ENCODE measurements around the gene IREB2. TPM values are rescaled to one million over a fixed set of nuclear protein-coding genes. Genes with fewer than 3 reads are reported as not detected.
A peak's percentile ranks its signal among the peaks of the same experiment; 100 is the strongest.
"Not testable (repeated sequence)": the region's sequence is repeated elsewhere in the genome, so short reads cannot be mapped to it uniquely, and the experiment has no call there.

Gene IREB2
- total RNA-seq, 1 donor from 2014 or later, result 33.0 TPM

DNA sequence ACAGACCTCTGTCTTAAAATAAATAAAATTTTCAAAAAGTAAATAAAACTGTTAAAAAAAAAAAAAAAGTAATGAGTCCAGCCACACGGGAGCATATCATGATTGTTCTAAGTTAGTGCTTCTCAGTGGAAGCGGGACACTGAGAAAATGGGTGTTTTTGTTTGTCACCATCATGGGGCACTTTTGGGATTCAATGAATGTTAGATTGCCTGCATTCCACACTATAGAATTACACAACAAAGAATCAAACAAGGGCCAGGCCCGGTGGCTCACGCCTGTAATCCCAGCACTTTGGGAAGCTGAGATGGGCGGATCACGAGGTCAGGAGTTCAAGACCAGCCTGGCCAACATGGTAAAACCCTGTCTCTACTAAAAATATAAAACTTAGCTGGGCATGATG is 3.3 kb upstream of the IREB2 start:
- ATAC-seq, result not testable (repeated sequence)

DNA sequence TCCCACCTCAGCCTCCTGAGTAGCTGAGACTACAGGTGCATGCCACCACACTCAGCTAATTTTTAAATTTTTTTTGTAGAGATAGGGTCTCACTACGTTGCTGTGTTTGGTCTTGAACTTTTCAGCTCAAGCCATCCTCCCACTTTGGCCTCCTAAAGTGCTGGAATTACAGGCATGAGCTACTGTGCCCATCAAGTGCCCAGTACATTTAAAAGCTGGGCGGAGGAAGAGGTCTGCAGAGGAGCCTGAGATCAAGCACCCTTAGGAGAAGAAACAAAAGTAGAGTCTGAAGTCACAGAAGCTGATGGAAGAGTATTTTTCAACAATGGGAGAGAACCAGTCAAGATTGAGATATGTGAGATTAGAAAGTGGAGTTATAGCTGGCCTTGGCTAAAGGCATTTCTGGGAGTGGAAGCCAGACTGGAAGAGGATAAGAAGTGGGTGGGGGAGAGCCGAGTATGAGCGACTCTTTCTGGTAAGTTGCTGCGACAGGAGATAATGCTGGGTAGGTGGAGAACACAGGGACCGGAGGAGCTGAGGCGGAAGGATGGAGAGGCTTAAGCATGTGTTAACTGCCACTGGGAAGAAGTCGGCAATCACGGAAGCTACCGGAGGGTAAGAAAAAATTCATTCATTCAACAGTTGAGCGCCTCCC is 782 bp upstream of the IREB2 start:
- ATAC-seq, result no peak

DNA sequence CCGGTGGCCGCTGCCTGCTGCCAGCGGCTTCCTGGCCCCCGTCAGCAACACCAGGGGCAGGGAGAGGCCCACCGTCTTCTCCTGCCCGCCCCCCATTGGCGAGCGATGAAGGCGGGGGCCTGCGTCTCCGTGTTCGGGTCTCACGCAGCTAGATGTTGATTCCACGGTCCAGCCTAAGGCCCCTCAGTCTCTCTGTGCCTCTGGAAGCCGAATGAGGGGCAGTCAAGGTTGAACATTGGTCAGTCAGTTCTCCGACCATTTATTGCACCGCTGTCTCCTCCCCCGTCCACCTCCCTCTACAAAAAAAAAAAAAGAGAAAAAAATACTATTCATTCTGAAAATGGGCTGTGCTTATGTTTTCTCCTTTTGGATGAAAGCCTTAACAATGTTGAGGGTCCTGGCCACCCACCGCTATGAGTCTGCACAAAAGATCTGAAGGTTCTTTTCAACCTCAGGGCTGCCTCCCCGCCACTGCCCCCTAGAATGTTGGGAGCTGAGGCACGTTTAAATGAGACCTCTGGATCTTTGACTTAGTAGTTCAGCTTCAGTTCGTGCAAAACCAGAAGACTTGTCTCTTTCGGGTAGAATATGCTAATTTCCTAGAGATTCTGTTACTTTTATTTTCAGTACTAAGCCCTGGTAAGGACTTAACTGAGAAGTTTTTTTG is 736 bp downstream of the IREB2 start:
- no peak for ATAC-seq

DNA sequence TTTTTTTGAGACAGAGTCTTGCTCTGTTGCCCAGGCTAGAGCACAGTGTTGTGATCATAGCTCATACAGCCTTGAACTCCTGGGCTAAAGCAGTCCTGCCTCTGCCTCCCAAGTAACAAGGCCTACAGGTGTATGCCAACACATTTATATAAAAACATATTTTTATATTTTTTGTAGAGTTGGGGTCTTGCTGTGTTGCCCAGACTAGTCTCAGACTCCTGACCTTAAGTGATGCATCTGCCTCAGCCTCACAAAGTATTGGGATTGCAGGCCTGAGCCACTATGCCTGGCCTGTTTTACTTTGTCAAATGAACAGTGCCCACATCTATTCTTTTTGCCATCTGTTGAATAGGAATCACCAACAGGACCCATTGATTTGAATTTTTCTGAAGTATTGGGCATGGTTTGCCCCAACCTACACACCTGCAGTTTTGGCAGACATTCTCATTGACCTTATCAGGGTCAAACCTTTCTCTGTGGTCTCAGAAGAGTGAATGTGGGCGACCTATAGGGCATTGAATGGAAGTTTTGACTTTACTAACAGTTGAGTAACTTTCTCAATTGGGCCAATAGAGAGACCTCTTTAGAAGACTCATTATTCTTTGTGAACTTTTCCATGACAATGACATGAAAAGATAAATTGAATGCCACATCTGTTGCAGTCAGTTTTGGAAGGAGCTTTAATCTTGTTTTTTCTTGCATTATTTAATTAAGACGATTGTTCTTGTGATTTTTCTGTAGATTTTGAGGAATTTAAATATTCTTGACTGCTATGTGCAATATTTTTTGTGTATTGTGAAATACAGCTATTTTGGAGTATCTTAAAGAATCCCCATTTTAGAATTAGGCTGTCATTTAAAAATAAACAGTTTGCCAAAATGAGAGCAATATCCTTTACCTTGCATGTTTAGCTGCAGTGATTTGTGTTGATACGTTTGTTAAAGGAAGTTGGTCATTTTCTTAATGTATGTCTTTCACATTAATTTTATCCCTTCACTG is 2.7 kb downstream of the IREB2 start:
- no peak for ATAC-seq

DNA sequence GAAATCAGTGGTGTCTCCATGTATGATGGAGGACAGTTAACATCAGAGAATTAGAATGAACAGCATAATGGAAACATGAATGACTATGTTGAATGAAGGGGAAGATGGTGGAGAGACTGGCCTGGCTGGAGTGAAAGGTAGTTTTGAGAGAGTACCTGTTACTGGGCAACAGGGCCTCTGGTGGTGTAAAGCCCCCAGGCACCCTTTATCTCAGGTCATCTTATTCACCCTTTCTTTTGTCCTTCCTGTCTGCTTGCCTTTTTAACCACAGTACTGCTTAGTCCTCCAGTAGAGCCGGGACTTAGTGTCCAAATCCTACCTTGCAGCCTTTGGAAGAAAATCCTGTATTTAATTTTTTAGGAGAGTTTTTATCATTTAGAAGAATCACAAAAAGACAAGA is 6.2 kb downstream of the IREB2 start:
- no peak for ATAC-seq

DNA sequence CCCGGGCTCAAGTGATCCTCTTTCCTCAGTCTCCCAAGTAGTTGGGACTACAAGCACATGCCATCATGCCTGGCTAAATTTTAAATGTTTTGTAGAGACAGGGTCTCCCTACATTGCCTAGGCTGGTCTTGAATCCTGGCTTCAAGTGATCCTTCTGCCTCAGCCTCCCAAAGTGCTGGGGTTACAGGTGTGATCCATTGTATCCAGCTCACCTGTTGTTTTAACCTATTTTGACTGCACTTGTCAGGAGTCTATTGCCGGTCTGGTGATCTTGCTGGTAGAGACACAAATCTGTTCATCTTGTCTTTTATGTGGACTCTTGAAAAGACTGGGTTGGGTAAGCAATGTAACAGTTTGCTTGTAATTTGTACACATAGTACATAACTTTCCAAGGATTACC is 7.9 kb downstream of the IREB2 start:
- no peak for ATAC-seq

DNA sequence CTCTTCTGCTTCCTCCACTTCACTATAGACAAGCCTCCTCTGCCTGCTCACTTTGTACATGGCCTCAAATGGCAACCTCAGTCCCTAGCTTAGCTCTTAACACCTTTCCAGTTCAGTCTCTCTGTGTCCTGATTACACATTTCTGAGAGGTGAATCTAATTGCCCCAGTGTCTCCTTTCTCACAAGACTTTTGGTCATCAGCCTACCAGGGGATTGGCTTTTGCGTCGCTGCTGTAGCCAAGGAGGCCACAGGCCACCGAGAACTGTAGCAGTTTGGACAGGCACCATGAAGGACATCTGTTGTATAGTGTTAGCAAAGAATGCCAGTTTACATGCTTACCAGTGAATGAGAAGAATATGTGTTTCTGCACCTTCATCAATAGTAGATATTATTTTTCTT is 8.5 kb downstream of the IREB2 start:
- no peak for ATAC-seq

DNA sequence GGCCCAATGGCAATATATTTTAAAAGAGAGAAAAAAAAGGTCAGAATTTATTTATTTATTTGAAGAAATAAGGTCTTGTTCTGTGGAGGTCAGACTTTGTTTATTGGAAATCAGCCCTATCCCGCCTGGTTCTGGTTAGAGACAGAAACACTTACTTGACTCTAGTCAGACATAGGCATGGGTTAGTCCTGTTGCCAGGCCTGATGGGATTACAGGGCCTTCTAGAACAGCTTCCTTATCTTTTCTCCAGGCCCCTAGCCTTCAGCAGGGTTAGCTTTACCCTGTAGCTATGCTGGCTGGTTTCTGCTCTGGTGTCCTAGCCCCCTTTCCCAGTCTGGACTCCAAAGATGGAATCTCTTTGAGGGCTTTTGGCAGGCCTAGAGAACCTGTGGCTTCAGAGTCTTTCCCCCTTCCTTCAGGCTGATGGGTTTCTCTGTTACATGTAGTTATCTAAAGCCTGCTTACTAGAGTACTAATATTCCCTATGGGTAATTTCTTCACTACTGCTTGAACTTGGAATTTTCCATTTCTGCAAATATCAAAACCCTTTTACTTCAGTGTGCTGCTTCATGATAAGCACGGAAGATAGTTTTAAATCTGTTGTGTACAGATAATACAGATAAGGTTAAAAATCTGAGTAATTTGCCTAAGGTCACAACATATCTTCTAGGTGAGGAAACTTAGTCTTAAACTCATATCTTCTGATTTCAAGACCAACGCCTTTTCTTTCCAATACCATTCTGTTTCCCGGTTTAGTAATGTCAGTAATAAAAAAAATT is 10.6 kb downstream of the IREB2 start:
- ATAC-seq, result no peak

DNA sequence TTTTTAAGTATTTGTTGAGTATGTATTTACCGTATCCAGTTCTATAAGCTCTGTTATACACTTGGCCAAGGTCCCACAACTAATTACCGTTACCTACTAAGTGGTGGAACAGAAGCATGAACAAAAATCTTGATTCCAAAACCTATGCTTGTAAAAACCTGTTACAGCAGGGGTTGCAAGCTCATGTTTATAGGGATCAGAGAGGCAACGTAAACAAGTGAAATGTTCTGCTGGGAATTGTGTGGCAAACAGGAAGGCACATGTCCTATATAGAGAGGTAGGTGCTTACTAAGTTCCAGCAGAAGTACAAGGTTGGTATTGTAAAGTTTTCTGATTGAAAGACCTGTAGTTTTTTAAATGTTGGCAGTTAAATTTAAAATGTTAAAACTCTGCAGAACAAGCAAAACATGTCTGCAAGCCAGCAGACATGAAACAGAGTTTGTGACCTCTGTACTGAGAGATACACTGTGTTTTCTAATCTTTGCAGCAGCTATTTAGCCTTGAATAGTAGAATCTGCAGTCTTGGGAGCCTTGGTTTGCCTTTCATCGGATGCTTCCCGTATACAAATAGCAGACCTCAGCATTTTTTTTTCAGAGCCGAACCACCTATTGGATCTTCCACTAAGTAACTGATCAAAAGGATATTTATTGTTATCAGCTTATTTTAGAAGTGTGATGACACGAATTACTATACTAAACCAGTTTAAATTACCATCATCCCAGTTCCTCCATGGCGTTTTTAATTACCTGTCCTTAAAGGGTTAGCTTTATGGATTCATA is 11.4 kb downstream of the IREB2 start:
- peak; percentile 55 for ATAC-seq

DNA sequence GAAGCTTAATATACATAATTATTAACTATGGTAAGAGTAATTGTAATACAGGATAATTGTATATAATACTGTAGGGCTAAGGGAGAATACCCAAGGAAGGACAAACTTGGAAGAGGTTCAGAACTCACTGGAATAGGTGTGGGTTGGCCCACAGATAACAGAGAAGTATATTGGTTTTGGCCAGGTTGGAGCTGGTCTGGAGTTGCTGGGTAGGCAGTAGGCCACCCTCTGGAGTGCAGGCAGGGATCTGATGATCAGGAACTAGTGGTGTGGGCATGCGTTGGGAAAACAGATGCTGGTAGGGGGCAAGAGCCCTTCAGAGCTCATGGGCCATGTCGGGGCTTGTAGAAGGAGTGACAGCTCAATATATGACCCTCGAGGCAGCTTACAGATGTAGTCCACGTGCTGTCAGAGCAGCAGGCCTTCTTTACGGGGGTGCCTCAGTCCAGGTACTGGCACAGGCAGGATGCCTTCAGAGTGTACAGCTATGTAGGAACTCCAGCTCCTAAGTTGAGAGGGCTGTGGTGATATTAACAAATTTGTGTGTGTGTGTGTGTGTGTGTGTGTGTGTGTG is 12.4 kb downstream of the IREB2 start:
- ATAC-seq, result no peak

DNA sequence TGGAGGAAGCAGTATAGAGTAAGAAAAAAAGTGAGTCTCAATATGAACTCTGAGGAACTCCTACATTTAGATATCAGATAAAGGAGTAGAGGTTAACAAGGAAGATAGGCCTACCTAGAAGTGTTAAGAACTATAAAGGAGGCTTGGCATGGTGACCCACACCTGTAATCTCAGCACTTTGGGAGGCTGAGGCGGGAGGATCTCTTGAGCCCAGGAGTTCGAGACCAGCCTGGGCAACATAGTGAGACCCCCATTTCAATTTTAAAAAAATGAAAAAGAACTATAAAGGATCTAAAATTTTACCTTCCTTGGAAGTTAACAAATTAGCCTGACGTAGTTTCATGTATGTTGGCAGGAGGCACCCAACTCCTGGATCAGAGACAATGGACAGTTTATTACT is 14.5 kb downstream of the IREB2 start:
- ATAC-seq, result no peak

DNA sequence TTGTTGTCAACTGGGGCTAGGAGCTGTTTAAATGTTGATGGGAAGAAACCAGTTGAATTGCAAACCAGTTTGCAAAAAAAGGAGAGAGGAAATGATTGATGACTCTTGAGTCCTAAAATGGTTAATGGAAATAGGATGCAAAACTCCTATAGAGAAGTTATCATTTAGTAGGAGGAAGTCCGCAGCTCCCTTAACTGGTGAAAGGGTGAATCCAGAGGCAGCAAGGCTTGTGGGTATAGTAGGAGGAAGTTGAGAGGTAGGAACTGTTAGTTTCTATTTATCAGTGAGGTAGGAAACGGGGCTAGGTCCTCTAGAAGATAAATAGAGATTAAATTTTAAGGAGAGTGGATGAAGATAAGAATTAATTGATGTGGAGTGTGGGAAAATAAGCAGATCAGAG is 15.4 kb downstream of the IREB2 start:
- ATAC-seq, result no peak

DNA sequence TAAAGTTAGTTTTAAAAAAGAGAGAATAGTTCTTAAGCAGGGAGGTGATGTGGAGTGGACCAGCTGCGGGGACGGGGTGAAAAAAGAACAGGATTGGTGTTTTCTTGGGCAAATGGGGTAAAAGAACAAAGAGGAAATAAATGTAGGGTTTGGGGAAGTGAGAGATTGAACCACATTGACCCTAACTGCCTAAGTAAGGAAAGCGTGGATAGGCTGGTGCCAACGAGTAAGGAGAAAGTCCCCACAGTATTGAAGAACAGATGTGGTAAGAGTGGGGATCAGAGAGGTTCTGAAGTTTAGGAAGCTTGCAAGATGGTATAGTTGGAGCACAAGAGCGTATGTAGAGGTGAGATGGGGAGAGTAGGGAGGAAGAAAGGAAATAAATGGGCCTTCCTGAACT is 17.0 kb downstream of the IREB2 start:
- ATAC-seq, result no peak

DNA sequence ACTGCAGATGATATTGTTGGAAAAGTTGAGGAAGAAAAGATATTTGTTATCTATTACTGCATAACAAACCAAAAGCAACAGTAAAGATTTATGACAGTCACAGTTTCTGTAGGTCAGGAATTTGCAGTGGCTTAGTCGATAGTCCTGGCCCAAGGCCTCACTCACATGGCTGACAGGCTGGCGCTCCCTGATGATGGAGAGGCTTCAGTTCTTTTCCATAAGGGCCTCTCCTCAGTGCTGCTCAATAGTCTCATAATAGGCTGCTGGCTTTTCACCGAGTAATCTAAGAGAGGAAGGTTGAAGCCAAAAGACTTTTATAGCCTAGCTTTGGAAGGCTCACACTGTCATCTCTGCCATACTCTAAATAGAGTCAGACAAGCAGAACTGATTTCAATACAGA is 17.7 kb downstream of the IREB2 start:
- peak; percentile 15 for ATAC-seq

DNA sequence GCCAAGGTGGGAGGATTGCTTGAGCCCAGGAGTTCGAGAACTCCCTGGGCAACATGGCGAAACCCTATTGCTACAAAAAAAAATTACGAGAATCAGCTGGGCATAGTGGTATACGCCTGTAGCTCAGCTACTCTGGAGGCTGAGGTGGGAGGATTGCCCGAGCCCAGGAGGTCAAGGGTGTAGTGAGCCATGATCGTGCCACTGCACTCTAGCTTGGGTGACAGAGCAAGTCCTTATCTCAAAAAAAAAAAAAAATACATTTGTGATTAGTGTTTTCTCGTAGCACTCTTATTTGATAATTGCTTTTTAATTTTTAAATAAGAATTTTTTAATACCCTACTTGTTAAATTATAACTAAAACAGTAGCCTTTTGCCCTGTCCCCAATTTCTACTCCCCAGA is 18.4 kb downstream of the IREB2 start:
- ATAC-seq, result no peak

DNA sequence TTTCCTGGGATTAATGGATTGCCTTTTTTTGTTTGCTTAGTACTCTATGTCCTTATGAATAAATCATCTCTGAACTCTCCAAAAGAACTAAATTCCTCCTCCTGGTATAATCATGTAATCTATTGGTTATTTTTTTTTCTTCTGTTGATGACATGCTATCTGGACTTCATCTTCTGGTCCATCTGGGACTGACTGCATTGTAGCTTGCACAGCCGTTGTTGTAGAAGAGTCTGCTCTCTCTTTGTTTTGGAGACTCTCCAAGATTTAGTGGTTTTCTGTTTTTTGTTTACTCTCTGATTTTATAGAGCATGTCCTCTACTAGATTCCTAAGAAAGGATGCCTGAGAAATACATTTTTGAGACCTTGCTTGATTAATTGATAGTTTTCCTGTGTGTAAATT is 19.1 kb downstream of the IREB2 start:
- ATAC-seq, result no peak

DNA sequence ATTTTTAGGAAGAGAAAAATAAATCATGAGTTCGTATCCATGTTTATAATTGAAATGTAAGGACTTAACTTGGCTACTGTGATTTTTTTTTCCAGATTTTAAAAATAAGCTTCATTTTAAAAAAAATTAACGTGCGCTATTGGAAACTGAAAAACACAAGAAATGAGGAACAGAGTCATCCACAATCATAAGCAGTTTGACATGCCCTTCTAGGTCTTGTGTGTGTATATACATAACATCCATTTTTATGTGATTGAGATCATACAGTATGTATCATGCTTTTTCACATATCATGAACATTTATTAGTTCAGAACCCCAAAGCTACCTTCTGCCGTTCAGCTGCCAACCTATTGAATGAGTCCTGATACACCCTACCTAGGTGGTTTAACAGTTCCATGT is 22.7 kb downstream of the IREB2 start:
- ATAC-seq, result no peak

DNA sequence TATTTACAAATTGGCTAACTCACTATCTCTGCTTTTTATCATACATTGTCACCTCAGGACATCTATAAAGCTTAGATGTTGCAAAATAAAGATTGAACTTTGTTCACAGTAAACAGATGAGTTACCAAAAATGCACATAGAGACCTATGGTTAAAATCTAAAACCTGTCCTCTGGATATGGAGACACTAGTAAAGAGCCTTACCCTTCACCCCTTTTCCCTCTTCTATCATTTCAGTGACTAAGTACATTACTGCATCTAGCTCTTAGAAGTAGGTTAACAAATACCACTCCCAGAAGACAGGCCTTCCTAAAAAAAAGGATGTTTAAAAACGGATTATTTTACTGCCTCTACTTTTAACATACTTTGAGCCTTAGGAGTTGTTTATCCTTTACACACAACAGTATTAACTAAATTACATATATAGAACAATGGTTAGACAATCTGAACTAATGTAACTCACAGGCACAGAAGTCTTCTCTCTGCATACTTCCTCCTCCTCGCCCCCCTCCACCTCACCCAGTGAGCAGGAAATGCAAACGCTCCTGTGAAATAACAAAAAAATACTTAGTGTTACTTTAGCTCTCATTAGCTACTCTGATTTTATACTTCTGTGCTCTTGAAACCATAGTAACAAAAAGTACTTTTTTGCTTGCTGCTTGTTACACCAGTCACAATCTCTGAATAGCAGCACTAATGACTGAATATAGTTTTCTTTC is 23.3 kb downstream of the IREB2 start:
- no peak for ATAC-seq

DNA sequence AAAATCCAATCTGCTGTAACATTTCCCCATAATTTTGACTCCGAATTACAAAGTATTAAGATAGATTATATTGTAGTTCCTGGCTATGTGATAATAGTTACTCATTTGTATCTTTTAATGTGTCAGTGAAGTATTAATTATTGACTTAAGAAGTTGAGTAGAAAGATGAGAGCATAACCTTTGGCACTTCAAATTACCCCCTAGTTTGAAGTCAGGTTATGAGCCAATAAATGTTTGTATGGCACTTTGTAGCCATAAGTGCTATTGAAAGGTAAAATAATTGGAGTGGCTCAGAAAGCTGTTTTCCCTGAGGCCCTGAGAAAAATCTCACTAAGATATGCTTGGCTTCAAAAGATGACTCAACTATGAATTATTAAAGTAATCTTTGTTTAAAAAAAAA is 31.0 kb downstream of the IREB2 start:
- no peak for ATAC-seq

DNA sequence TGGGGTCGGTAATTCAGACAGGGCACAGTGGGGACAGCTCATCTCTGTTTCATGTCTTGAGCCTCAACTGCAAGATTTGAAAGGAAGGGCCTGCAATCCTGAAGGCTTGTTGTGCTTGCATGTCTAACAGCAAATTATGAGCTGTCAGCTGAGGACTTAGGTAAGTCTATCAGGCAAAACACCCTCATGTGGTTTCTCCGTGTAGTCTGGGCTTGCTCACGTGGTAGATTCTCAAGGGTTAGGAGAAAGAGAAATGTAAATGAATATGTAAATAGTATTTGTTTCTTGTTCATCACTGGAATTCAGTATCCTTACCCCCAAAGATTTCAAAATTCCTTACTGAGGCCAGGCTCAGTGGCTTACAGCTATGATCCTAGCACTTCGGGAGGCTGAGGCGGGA is 39.3 kb downstream of the IREB2 start:
- ATAC-seq, result no peak

DNA sequence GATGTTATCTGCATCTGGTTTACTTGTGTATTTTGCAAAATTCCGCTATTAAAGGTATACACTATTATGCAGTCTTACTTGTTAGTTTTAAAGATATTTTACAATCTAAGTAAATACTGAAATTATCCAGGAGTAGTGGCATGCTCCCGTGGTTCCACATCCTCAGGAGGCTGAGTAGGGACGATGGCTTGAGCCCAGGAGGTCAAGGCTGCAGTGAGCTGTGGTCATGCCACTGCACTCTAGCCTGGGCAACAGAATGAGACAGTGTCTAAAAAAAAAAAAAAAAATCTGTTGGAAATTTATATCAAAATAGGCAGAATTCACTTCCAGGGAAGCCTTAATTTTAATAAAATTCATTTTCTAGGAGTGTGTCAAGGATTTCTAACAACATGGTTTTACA is 41.6 kb downstream of the IREB2 start:
- no peak for ATAC-seq

Measured in esophagus mucosa (tissue), 1 donor.